DND-41 (cell line): ENCODE measurements around the gene CAMK2A.
"Not testable (repeated sequence)": the region's sequence is repeated elsewhere in the genome, so short reads cannot be mapped to it uniquely, and the experiment has no call there.

ENCODE experiments used
- CTCF ChIP-seq: IDR thresholded peaks from 2 replicates; pipeline ENCODE4 v1.5.1; 2012; ENCODE audit warnings: borderline replicate concordance, low read length, moderate library complexity, mild to moderate bottlenecking; ENCODE audit not compliant: poor library complexity, severe bottlenecking; ENCODE audit errors: extremely low read depth
- EZH2 ChIP-seq: IDR thresholded peaks from 3 replicates; pipeline ENCODE4 v1.6.1; 2012; ENCODE audit warnings: borderline replicate concordance, low read depth, mild to moderate bottlenecking, moderate library complexity, low read length, inconsistent platforms; ENCODE audit not compliant: severe bottlenecking

GRCh38 chr5:150248493-150248892 is 41.1 kb downstream of the CAMK2A start:
- not testable (repeated sequence) for TF ChIP-seq EZH2, CTCF
